Esophagus (tissue), 2 donors: ENCODE data around the gene RAPGEF2. TPM values are rescaled to one million over a fixed set of nuclear protein-coding genes. Genes with fewer than 3 reads are reported as not detected.
"Not testable (repeated sequence)": the region's sequence is repeated elsewhere in the genome, so short reads cannot be mapped to it uniquely, and the experiment has no call there.

ENCODE experiments used
- H3K27ac ChIP-seq, 2 donors: one replicate each; pipeline ENCODE4 v1.5.1; 2013; ENCODE audit warnings: low read depth in 2 of 2, mild to moderate bottlenecking in 2 of 2, inconsistent platforms in 1 of 2, low read length in 1 of 2, moderate library complexity in 1 of 2
- H3K27me3 ChIP-seq, 2 donors: one replicate each; pipeline ENCODE4 v1.6.1; 2013; ENCODE audit warnings: low read length in 2 of 2, control low read depth in 1 of 2, mild to moderate bottlenecking in 1 of 2; ENCODE audit not compliant: insufficient read depth in 2 of 2, control insufficient read depth in 1 of 2
- H3K36me3 ChIP-seq, 2 donors: one replicate each; pipeline ENCODE4 v1.6.1; 2013; ENCODE audit warnings: low read length in 1 of 2; ENCODE audit not compliant: control insufficient read depth in 2 of 2, insufficient read depth in 2 of 2
- H3K4me1 ChIP-seq, 2 donors: one replicate each; pipeline ENCODE4 v1.6.1; 2013; ENCODE audit warnings: low read length in 1 of 2; ENCODE audit not compliant: control insufficient read depth in 2 of 2, insufficient read depth in 2 of 2
- H3K4me3 ChIP-seq, 2 donors: one replicate each; pipeline ENCODE4 v1.5.1; 2013; ENCODE audit warnings: low read length in 2 of 2, mild to moderate bottlenecking in 2 of 2, low read depth in 1 of 2, moderate library complexity in 1 of 2
- H3K9me3 ChIP-seq, 2 donors: one replicate each; pipeline ENCODE4 v1.6.1; 2013; ENCODE audit warnings: mild to moderate bottlenecking in 2 of 2, low read depth in 1 of 2, low read length in 1 of 2, moderate library complexity in 1 of 2; ENCODE audit not compliant: control insufficient read depth in 2 of 2, insufficient read depth in 1 of 2
- WGBS, 2 donors: extraction: QIAGEN DNeasy Blood & Tissue Kit; methylation state at CpG; one replicate each; pipeline ENCODE4 v1.1.7; 2013; 5-methylcytosine and 5-hydroxymethylcytosine counted together
- polyA plus RNA-seq, 2 donors: library from polyadenylated mRNA; stranded (reverse); fragments of 200-250 nt; gene quantifications; one replicate each; pipeline ENCODE4 v1.2.3, GENCODE V29; 2013
- donor health status: healthy with polysubstance abuse.
- donor health status: Bipolar disorder and iron deficiency.

The RAPGEF2 gene
- polyA plus RNA-seq, 2 donors = 3.9 to 4.3 TPM

GRCh38 chr4:159369256-159369655, 266.4 kb downstream of the RAPGEF2 start:
- H3K4me1 ChIP-seq = no peaks in the 10 kb centered on the region
- no peaks in the 10 kb centered on the region for H3K9me3 ChIP-seq
- no peaks in the 10 kb centered on the region for H3K36me3 ChIP-seq
- H3K4me3 ChIP-seq = no peak overlapping the region
- 92 to 94% methylated on average over 8 of the region's 8 CpGs for WGBS, 2 donors
- H3K27me3 ChIP-seq = no peaks in the 10 kb centered on the region
- H3K27ac ChIP-seq = no peak overlapping the region

GRCh38 chr4:159370286-159370685, 267.4 kb downstream of the RAPGEF2 start:
- no peaks in the 10 kb centered on the region for H3K36me3 ChIP-seq
- 87 to 91% methylated on average over 1 of the region's 1 CpG for WGBS, 2 donors
- H3K4me1 ChIP-seq = no peaks in the 10 kb centered on the region
- no peaks in the 10 kb centered on the region for H3K27me3 ChIP-seq
- H3K9me3 ChIP-seq = no peaks in the 10 kb centered on the region
- no peak overlapping the region for H3K27ac ChIP-seq
- no peak overlapping the region for H3K4me3 ChIP-seq

GRCh38 chr4:159374749-159375530, 272.1 kb downstream of the RAPGEF2 start:
- no peak overlapping the region for H3K27ac ChIP-seq
- no peak overlapping the region for H3K4me3 ChIP-seq
- H3K9me3 ChIP-seq = peaks cover 3 to 4% of the 10 kb centered on the region in 2 donors
- no peaks in the 10 kb centered on the region for H3K4me1 ChIP-seq
- H3K36me3 ChIP-seq = no peaks in the 10 kb centered on the region
- no peaks in the 10 kb centered on the region for H3K27me3 ChIP-seq
- WGBS, 2 donors = 58 to 71% methylated on average over 3 of the region's 3 CpGs

- Histone ChIP-seq H3K27me3 (no peaks in the 10 kb centered on the region), H3K4me1 (no peaks in the 10 kb centered on the region), H3K4me3 (no peak overlapping the region), H3K36me3 (no peaks in the 10 kb centered on the region), H3K27ac (no peak overlapping the region), H3K9me3 (peaks cover 3 to 4% of the 10 kb centered on the region in 2 donors)
- WGBS, 2 donors = 93 to 95% methylated on average over 5 of the region's 5 CpGs
Measured at GRCh38 chr4:159376289-159376688, 273.4 kb downstream of the RAPGEF2 start.

- no peaks in the 10 kb centered on the region for H3K4me1 ChIP-seq
- 97 to 98% methylated on average over 25 to 28 of the region's 28 CpGs for WGBS, 2 donors
- H3K9me3 ChIP-seq = peaks cover 3 to 4% of the 10 kb centered on the region in 2 donors
- no peaks in the 10 kb centered on the region for H3K27me3 ChIP-seq
- no peak overlapping the region for H3K4me3 ChIP-seq
- no peak overlapping the region for H3K27ac ChIP-seq
- H3K36me3 ChIP-seq = no peaks in the 10 kb centered on the region
Measured at GRCh38 chr4:159378056-159378616, 275.3 kb downstream of the RAPGEF2 start.

- H3K4me3 ChIP-seq, H3K36me3 ChIP-seq, H3K27me3 ChIP-seq, H3K9me3 ChIP-seq, H3K4me1 ChIP-seq, H3K27ac ChIP-seq: not testable (repeated sequence)
- 91 to 95% methylated on average over 10 of the region's 10 CpGs for WGBS, 2 donors
Measured at GRCh38 chr4:159379064-159379463, 276.2 kb downstream of the RAPGEF2 start.

- no peaks in the 10 kb centered on the region for H3K4me1 ChIP-seq
- 90% methylated on average over 2 of the region's 2 CpGs for WGBS, 2 donors
- no peaks in the 10 kb centered on the region for H3K36me3 ChIP-seq
Measured at GRCh38 chr4:159379836-159380235, 277.0 kb downstream of the RAPGEF2 start.

GRCh38 chr4:159382856-159383561, 280.1 kb downstream of the RAPGEF2 start:
- no peak overlapping the region for H3K27ac ChIP-seq
- 74 to 76% methylated on average over 8 of the region's 8 CpGs for WGBS, 2 donors

More at GRCh38 chr4:159379836-159380235, 277.0 kb downstream of the RAPGEF2 start:
- Histone ChIP-seq H3K4me3 (no peak overlapping the region), H3K27me3 (no peaks in the 10 kb centered on the region), H3K27ac (no peak overlapping the region), H3K9me3 (peaks cover 3 to 4% of the 10 kb centered on the region in 2 donors)

GRCh38 chr4:159383562-159383931, 280.7 kb downstream of the RAPGEF2 start:
- H3K27me3 ChIP-seq = no peaks in the 10 kb centered on the region
- WGBS, 2 donors = 72 to 77% methylated on average over 3 of the region's 3 CpGs
- H3K27ac ChIP-seq = no peak overlapping the region
- H3K4me1 ChIP-seq = no peaks in the 10 kb centered on the region
- no peaks in the 10 kb centered on the region for H3K36me3 ChIP-seq
- H3K4me3 ChIP-seq = no peak overlapping the region
- no peaks in the 10 kb centered on the region for H3K9me3 ChIP-seq

More at GRCh38 chr4:159382856-159383561, 280.1 kb downstream of the RAPGEF2 start:
- Histone ChIP-seq H3K36me3 (no peaks in the 10 kb centered on the region), H3K9me3 (peaks cover 1 to 3% of the 10 kb centered on the region in 2 donors), H3K4me1 (no peaks in the 10 kb centered on the region), H3K4me3 (no peak overlapping the region), H3K27me3 (no peaks in the 10 kb centered on the region)
